GM18951 (cell line): ENCODE measurements around the gene SYNGR3.
"Not testable (repeated sequence)": the region's sequence is repeated elsewhere in the genome, so short reads cannot be mapped to it uniquely, and the experiment has no call there.

Experiments used
- POLR2A ChIP-seq: IDR thresholded peaks from 4 replicates; pipeline ENCODE4 v1.6.1; 2011; ENCODE audit warnings: mild to moderate bottlenecking; ENCODE audit not compliant: insufficient read length, insufficient read depth; ENCODE audit errors: extremely low read depth
- in situ Hi-C: fragments of 300-500 bp; cut with MboI; formaldehyde crosslinking; loops from one replicate; pipeline ENCODE4 v1.12.0; 2022; ENCODE audit warnings: low sequenced_read_pairs, mixed read lengths, inconsistent platforms; ENCODE audit not compliant: unreplicated experiment

The SYNGR3 gene

GRCh38 chr16:2007081-2007836 is 17.5 kb downstream of the SYNGR3 start:
- in situ Hi-C loops = no loop called here
- no peak for TF ChIP-seq POLR2A

DNA sequence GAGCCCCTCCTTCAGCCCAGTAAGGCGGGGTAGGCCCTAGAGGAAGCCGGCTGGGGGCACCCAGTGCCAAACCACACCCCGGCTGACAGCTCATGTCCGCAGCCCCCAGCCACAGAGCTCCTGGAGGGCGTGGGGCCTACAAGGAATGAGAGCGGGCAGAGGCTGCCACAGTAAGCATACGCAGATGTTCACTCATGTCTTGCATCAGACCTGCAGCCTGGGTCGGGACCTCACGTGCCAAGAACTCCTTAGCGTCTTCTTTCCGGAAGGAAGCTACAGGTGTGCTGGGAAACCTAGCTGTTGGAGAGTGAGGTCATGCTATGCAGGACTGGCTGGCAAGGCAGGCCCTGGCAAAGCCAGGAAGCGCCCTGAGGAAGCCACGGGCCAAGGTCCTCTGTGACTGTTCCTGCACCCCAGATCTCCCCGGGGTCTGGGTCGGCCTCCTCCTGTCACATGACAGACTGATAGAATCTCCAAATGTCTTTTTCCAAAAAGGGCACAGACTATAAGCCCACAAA is 18.3 kb downstream of the SYNGR3 start:
- no peak for TF ChIP-seq POLR2A
- in situ Hi-C loops = no loop called here

- no peak for TF ChIP-seq POLR2A
- in situ Hi-C loops = no loop called here
Observed at GRCh38 chr16:2008631-2009163, 18.9 kb downstream of the SYNGR3 start.

- in situ Hi-C loops = no loop called here
- TF ChIP-seq POLR2A = no peak
Observed at GRCh38 chr16:2009164-2009711, 19.5 kb downstream of the SYNGR3 start.

DNA sequence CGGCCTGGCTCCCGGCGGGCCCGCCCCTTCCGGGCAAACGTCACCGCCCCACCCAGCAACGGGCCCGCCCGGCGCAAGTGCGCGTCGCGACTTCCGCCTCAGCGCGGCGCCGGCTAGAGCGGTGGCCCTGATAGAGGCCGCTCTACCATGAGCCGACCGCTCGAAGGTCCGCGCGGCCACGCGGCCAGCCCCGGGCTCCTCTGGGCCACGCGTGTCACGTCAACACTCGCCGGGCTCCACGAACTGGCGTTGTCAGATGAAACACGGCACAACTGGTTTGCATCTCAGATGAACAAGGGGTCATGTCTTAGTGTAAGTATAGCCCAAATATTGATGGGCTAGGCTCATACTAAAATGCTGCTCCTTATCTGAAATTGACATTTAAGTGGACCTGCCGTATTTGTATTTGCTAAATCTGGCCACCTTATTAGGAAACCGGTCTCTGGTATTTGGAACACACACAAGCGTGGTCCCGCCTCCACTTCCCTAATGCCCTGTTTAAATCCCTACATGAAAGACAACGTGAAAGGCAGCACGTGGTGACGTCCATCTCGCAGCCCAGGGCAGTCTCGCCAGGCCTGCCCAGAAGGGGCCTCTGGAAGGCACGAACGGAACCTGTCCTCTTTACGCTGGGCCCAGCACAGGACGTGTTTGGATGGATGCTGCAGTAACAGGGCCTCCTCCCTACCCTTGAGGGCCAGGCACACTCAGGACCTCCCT is 20.2 kb downstream of the SYNGR3 start, which contains the start of gene ZNF598:
TSS of gene ZNF598 (minus strand) at position 31 of the 720 bp plus-strand sequence.
- peak; percentile 96 for TF ChIP-seq POLR2A
- in situ Hi-C loops = no loop called here

- in situ Hi-C loops = not testable (repeated sequence)
Observed at GRCh38 chr16:2011726-2012125, 22.0 kb downstream of the SYNGR3 start.

DNA sequence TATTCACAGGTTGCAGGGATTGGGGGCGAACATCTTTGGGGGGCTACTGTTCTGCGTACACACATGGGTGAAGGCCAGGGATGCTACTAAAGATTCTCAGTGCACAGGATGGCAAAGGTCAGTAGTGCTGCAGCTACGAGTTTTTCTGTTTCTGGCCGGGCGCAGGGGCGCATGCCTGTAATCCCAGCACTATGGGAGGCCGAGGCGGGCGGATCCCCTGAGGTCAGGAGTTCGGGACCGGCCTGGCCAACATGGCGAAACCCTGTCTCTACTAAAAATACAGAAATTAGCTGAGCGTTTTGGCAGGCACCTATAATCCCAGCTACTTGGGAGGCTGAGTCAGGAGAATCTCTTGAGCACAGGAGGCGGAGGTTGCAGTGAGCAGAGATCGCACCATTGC is 23.8 kb downstream of the SYNGR3 start:
- no peak for TF ChIP-seq POLR2A
- in situ Hi-C loops = no loop called here

DNA sequence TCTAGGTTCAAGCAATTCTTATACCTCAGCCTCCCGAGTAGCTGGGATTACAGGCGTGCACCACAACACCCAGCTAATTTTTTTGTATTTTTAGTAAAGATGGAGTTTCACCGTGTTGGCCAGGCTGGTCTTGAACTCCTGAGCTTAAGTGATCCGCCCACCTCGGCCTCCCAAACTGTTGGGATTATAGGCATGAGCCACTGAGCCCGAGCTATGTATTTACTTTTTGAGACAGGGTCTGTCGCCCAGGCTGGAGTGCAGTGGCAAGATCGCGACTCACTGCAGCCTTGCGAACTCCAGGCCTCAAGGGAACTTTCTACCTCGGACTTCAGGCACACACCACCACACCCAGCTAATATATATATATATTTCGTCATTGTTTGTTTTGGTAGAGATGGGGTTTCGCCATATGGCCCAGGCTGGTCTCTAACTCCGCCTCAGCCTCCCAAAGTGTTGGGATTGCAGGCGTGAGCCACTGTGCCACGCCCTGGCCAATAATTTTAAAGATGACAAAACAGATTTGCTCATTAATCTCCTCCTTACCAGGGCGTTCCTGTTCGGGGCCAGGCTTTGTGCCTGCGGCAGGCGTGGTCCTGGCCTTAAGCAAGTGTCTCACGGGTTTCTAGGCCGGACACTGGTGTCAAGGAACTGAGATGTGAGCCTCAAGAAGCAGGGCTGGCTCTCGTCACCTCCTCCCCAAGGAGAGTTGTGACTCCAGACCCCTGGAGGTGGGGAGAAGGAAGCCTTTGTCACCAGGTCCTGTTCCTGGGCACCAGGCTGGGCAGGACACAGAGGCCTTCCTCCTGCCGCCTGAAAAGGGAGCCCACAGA is 25.6 kb downstream of the SYNGR3 start:
- in situ Hi-C loops = no loop called here
- no peak for TF ChIP-seq POLR2A

DNA sequence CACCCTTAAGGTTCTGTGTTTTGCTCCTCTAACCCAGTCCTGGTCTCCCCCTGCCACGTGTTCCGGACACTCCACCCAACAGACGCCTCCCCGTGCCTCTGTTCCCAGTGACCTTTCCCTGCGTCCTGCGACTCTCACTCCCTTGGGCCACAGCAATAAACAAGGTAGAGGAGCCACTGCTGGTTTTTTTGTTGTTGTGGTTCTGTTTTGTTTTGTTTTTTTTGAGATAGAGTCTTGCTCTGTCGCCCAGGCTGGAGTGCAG is 26.1 kb downstream of the SYNGR3 start:
- no peak for TF ChIP-seq POLR2A
- in situ Hi-C loops = no loop called here

- in situ Hi-C loops = no loop called here
- no peak for TF ChIP-seq POLR2A
Observed at GRCh38 chr16:2016407-2016922, 26.7 kb downstream of the SYNGR3 start.

DNA sequence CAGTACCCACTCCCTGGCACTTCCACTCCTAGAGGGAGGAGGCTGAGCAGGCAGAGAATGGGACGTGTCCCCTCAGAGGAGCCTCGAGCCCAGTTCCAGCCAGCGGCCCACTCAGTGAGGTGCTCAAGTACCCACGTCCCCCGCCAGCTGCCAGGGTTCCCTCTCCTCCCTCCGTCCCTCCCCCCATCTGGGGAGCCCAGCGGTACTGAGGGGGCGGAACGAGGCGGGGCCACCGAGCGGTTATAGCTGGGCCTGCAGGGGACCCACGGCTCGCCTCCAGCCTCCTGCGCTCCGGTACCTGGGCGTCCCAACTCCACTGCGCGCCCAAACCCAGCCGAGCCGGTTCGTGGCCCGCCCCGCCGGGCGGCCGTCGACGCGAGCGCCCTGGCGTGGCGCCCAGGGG is 29.7 kb downstream of the SYNGR3 start, which contains the start of gene NPW:
TSS of gene NPW (plus strand) at position 268 of the 403 bp plus-strand sequence.
- TF ChIP-seq POLR2A = no peak
- in situ Hi-C loops = no loop called here

- no peak for TF ChIP-seq POLR2A
- in situ Hi-C loops = loop anchor here (5.0 kb wide), 1 partner anchor 122 kb away; no protein-coding TSS in a partner anchor
Observed at GRCh38 chr16:2019921-2020831, 30.4 kb downstream of the SYNGR3 start.
